Tibial nerve (tissue), 4 donors: ENCODE data around the gene ANXA6.

Experiments
- CTCF ChIP-seq, 5 experiments: fragments of 200-600 bp in 3 of 5; fragments of 450-650 bp in 2 of 5; sonication (generic) in 3 of 5; IDR thresholded peaks; one replicate each; pipeline ENCODE4 v1.5.1; 2016 to 2019; ENCODE audit warnings: antibody characterized with exemption in 5 of 5, mild to moderate bottlenecking in 3 of 5, moderate library complexity in 2 of 5
- EP300 ChIP-seq, 2 donors: sonication (generic); formaldehyde crosslinking; IDR thresholded peaks; one replicate each; pipeline ENCODE4 v1.6.1; 2017; ENCODE audit warnings: antibody characterized with exemption in 2 of 2, mild to moderate bottlenecking in 1 of 2
- POLR2A ChIP-seq, 2 donors: fragments of 450-650 bp; IDR thresholded peaks; one replicate each; pipeline ENCODE4 v1.6.1; 2017; ENCODE audit warnings: antibody characterized with exemption in 2 of 2, mild to moderate bottlenecking in 2 of 2, moderate library complexity in 2 of 2

GRCh38 chr5:151159649-151160373 lies 2.2 kb upstream of the ANXA6 start:
- TF ChIP-seq CTCF (IDR thresholded peaks at IDR 0.05): no peak
- TF ChIP-seq POLR2A (IDR thresholded peaks at IDR 0.05): no peak
- no peak for TF ChIP-seq EP300 (IDR thresholded peaks at IDR 0.05)
